ENCODE data around the gene DNAH10.

The DNAH10 gene

DNA sequence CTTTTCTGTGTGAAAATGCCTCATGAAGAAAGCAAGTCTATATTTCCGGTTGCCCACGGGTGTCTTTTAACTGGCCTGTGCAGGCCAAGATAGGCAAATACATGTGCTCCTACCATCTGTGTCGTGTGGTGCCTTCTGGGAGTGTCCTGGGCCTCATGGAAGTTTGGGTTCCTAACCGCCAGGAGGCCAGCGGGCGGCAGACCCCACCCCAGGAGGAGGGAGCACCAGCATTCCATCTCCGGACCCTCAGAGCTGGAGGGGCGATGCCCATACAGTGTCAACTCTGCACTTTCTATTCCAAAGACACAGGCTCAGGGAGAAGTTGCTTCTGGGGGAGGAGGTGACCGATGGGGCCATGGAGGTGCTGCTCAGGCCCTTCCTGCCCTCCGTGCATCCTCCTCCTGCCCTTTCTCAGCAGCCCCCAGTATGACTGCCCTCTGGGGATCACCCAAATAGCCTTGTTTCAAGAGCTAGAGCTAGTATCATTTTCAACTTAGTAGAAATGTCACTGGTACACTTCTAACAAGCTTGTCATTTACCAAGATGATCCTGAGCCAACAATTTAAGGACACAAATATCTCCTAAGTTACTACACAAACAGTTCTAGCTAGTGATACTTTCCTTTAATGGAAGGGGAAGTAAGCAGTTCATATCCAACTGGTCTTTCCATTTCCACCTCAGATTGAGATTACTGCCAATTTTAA is 192.7 kb downstream of the DNAH10 start:
- Mint-ChIP-seq H3K4me3 (no peak overlapping the region), H3K4me1 (ENCODE audit: low read depth in 2 of 2) (peaks cover 6 to 14% of the 10 kb centered on the region in 2 donors), H3K36me3 (ENCODE audit: insufficient read depth) (no peaks in the 10 kb centered on the region), H3K9me3 (no peaks in the 10 kb centered on the region), H3K27ac (no peak overlapping the region), H3K27me3 (no peaks in the 10 kb centered on the region)
- DNase-seq: no peak
- no peak for ATAC-seq (replicated peaks)

DNA sequence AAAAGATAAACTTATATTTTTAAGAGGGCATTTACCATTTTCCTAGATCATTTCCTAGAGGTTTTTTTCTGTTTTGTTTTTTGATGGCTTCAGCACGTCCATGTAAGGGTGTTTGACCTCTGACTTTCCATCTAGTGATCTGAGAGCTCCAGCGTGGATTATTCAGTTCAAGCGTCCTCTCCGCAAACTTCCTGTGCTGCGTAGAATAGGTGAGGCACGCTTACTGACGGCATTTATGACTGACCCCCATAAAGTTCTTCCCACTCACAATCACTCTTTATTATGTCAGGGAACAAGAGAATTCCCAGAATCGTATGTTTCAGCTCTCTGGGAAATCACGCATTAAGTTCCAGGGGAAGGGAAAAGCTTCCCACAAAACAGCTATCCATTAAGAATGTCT is 194.1 kb downstream of the DNAH10 start:
- peaks cover 0 to 9% of the 10 kb centered on the region in 2 donors for H3K4me1 Mint-ChIP-seq (ENCODE audit: low read depth in 2 of 2)
- no peak overlapping the region for H3K27ac Mint-ChIP-seq
- H3K9me3 Mint-ChIP-seq: no peaks in the 10 kb centered on the region
- no peak overlapping the region for H3K4me3 Mint-ChIP-seq
- H3K36me3 Mint-ChIP-seq (ENCODE audit: insufficient read depth): no peaks in the 10 kb centered on the region
- H3K27me3 Mint-ChIP-seq: no peaks in the 10 kb centered on the region
- DNase-seq: no peak
- ATAC-seq (replicated peaks): no peak

DNA sequence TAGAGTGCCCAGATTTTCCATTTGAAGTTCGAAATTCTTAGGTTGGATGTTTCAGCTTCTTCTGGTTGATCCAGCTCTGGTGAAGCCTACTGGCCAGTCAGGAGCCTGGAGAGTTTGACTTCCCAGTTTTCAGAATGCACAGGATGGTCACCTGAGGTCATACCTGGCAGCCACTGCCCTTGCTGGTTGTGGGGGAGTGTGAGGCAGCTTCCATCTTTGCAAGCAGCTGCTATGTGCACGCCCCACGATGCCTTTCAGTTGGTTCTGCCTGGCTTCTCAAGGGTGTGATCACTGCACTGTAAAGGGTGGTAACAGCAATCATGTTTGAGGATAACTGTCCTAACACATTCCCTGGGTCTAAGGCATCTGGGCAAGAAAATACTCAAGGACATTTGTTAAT is 195.1 kb downstream of the DNAH10 start:
- Mint-ChIP-seq H3K4me1 (ENCODE audit: low read depth in 2 of 2) (peaks cover 0 to 12% of the 10 kb centered on the region in 2 donors), H3K9me3 (no peaks in the 10 kb centered on the region), H3K36me3 (ENCODE audit: insufficient read depth) (no peaks in the 10 kb centered on the region), H3K27me3 (no peaks in the 10 kb centered on the region), H3K4me3 (no peak overlapping the region), H3K27ac (no peak overlapping the region)
- ATAC-seq (replicated peaks) (no peak), DNase-seq (no peak)

DNA sequence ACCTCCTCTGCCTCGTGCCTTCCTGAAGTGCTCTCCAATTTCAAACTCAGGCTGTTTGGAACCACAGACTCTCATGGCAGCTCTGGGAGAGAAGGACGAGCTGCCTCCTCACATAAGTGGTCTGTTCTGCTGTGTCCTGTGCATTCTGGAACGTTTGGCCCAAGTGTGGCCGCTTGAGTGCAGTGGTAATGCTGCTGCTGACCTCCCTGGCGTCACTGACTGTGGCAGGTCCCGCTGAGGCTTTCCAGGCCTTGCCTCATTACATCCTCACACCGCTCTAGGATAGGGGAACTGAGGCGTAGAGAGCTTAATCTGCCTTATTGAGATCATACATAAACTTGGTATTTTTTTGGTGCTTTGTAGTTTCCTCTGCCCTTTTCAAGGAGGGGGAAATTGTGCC is 196.4 kb downstream of the DNAH10 start:
- Mint-ChIP-seq H3K27me3 (no peaks in the 10 kb centered on the region), H3K9me3 (no peaks in the 10 kb centered on the region), H3K4me3 (no peak overlapping the region), H3K36me3 (ENCODE audit: insufficient read depth) (no peaks in the 10 kb centered on the region), H3K4me1 (ENCODE audit: low read depth in 2 of 2) (peaks cover 0 to 13% of the 10 kb centered on the region in 2 donors), H3K27ac (no peak overlapping the region)
- no peak for DNase-seq
- ATAC-seq (replicated peaks): no peak

DNA sequence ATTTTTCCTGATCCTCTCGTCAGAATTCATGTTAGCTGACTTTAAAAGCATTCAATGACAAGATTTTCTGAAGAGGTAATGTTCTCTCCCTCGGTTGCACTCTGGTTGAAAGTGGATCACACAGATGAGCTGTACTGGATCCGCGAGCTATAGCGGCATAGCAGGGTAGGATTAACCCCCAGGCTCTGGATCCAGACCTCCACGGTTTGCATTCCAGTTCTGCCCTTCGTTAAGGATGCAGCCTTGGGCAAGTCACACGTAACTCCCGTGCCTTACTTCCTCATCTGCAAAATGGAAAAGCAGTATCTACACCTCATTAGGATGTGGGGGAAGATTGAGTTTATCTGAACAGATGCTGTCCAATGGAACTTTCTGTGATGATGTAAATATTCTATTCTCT is 196.8 kb downstream of the DNAH10 start:
- Mint-ChIP-seq H3K36me3 (ENCODE audit: insufficient read depth) (no peaks in the 10 kb centered on the region), H3K27me3 (no peaks in the 10 kb centered on the region), H3K27ac (no peak overlapping the region), H3K9me3 (no peaks in the 10 kb centered on the region), H3K4me1 (ENCODE audit: low read depth in 2 of 2) (peaks cover 0 to 13% of the 10 kb centered on the region in 2 donors), H3K4me3 (no peak overlapping the region)
- no peak for DNase-seq
- ATAC-seq (replicated peaks): no peak

DNA sequence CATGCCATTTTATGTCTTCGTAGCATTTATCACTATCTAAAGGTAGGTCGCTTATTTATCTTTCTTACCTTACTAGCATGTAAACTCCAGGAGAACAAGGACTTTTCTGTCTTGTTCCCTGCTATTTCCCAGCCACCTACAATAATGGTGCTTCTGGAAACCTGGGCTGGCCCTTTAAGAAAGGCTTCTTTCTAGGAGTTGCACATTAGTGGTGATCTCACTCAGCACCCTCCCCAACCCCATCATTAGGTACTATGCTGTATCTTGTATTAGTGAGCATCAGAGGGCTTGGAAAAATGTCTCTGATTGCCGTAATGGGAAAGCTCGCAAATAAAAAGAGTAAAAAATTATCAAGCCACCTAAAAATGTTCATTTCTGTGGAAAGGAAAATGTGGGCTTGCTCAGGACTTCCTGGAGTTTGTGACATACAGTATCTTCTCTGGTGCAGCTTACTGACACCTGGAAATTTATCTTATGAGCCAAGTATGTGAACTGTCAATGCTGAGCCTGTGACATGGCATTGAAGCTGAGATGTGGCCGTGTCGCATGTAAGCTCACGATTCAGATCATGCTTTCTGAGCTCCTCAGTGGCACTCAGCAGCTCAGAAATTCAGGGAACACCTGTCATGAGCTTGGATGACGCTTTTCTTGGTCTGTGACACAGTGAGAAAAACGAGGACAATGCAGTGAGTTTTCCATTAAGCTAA is 198.1 kb downstream of the DNAH10 start:
- Mint-ChIP-seq H3K27ac (no peak overlapping the region), H3K9me3 (no peaks in the 10 kb centered on the region), H3K4me1 (ENCODE audit: low read depth in 2 of 2) (peaks cover 0 to 13% of the 10 kb centered on the region in 2 donors), H3K27me3 (no peaks in the 10 kb centered on the region), H3K4me3 (no peak overlapping the region), H3K36me3 (ENCODE audit: insufficient read depth) (no peaks in the 10 kb centered on the region)
- no peak for ATAC-seq (replicated peaks)
- no peak for DNase-seq

DNA sequence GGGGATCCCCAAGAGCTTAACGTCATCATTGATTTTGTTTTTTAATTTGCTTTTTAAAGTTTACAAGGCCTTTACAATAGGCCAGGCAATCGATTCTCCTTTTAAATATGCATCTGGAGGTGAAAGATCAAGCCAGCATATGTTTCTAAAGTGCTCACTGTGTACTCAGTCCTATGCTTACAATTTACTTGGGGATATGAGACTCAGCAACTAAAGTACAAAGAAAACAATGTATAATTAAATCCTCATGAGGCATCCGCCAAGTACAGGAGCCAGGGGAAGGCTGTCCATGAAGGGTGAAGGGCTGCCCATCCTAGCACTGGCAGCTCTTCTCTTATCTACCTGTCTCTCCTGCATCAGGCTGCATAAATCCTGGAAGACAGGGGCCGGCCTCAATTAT is 198.8 kb downstream of the DNAH10 start:
- Mint-ChIP-seq H3K27ac (peak overlapping the region in 1 of 2 donors; percentile 4), H3K4me1 (ENCODE audit: low read depth in 2 of 2) (peaks cover 0 to 13% of the 10 kb centered on the region in 2 donors), H3K27me3 (no peaks in the 10 kb centered on the region), H3K36me3 (ENCODE audit: insufficient read depth) (no peaks in the 10 kb centered on the region), H3K9me3 (no peaks in the 10 kb centered on the region), H3K4me3 (no peak overlapping the region)
- DNase-seq (no peak), ATAC-seq (replicated peaks) (no peak)

DNA sequence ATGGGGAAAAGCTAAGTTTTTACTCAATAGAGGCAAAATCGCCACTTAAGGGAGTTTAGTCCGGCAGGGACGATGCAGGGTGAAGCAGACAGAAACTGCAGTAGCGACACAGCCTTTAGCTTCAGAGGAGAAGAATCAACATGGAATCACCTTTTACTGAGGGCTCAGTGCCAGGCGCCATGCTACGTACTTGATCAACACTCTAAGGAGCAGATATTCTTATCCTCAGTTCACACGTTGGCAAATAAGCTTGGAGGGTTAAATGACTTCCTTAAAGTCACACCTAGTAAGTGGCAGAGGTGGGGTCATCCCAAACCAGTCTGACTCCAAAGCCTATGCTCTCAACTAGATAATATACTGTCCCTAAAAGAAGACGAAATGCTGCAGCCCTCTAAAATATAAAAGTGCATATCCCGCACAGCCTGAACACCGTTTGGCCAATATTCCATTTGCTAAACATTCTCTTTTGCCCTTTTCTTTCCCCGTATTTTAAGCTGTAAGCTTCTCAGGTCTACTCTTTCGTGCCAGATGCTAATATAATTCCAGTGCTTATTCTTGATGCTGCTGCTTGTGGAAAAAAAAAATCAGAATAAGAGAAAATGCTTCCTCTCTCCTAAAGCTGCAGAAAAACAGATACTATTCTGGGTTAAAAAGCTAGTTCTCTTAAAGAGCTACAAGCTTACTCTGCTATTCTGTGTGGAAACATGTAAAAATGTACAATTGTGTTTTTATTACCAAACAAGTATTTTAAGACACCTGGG is 199.7 kb downstream of the DNAH10 start:
- Mint-ChIP-seq H3K27me3 (no peaks in the 10 kb centered on the region), H3K4me1 (ENCODE audit: low read depth in 2 of 2) (peaks cover 0 to 13% of the 10 kb centered on the region in 2 donors), H3K9me3 (no peaks in the 10 kb centered on the region), H3K4me3 (no peak overlapping the region), H3K27ac (peak overlapping the region in 1 of 2 donors; percentile 4), H3K36me3 (ENCODE audit: insufficient read depth) (no peaks in the 10 kb centered on the region)
- no peak for ATAC-seq (replicated peaks)
- DNase-seq: no peak

DNA sequence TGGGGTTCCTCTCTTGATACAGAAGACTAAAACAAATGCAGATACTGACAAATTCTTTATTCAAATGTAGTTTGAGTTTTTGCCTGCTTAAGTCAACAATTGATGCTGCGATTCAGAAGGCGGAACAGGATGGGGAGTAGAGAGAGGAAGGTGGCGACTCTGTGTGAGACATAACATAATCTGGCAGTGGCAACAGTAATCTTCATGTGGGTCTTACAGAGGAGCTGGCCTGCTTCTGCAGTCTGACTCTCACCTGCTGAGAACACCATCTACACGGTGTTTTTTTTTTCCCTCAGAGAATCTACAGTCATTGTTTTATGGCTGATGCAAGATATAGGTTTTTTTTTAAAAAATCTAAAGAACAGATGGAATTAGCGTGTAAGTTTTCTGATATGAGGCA is 200.4 kb downstream of the DNAH10 start:
- Mint-ChIP-seq H3K27ac (no peak overlapping the region), H3K36me3 (ENCODE audit: insufficient read depth) (no peaks in the 10 kb centered on the region), H3K27me3 (no peaks in the 10 kb centered on the region), H3K4me3 (no peak overlapping the region), H3K9me3 (no peaks in the 10 kb centered on the region), H3K4me1 (ENCODE audit: low read depth in 2 of 2) (peaks cover 0 to 13% of the 10 kb centered on the region in 2 donors)
- ATAC-seq (replicated peaks) (no peak), DNase-seq (no peak)

DNA sequence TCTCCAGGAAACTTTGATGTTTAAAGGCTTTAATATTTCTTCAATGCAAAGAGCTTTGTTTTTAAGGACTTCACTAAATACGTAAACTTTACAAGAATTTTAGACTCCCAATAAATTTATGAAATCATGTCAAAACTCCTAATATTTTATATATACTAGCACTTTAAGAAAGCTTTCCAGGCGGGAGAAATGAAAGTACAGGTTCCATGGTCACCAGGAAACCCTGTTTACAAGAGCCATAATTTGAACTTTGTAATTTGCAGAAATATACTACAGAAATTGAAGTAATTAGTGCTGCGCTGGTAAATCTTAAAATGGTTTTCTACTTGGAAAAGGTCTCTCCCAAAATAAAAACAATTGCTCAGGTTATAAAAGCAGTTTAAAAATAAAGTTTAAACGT is 201.7 kb downstream of the DNAH10 start:
- Mint-ChIP-seq H3K27ac (peak overlapping the region in 1 of 2 donors; percentile 26), H3K36me3 (ENCODE audit: insufficient read depth) (no peaks in the 10 kb centered on the region), H3K4me3 (no peak overlapping the region), H3K27me3 (no peaks in the 10 kb centered on the region), H3K9me3 (no peaks in the 10 kb centered on the region), H3K4me1 (ENCODE audit: low read depth in 2 of 2) (peaks cover 0 to 13% of the 10 kb centered on the region in 2 donors)
- no peak for ATAC-seq (replicated peaks)
- no peak for DNase-seq

DNA sequence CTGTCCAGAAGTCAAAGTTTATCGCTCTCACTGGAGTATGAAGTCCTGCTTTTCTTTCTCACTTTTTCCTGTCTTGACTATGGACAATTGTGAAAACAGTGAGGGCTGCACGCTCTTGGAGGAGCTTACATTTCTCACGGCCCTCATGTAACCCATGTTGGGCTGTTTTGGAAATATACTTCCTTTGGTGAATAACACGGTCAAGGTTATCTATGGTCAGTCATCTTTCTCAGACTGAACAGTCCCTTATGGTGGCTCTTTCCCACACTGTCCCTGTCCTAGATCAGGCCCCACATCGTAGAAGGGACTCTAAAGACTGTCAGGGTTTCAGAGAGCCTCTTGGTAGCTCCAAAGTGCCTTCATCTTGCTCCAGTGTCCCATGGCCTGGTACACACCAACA is 203.3 kb downstream of the DNAH10 start:
- Mint-ChIP-seq H3K36me3 (ENCODE audit: insufficient read depth) (peaks cover 6% of the 10 kb centered on the region), H3K9me3 (no peaks in the 10 kb centered on the region), H3K4me1 (ENCODE audit: low read depth in 2 of 2) (peaks cover 4 to 19% of the 10 kb centered on the region in 2 donors)

DNA sequence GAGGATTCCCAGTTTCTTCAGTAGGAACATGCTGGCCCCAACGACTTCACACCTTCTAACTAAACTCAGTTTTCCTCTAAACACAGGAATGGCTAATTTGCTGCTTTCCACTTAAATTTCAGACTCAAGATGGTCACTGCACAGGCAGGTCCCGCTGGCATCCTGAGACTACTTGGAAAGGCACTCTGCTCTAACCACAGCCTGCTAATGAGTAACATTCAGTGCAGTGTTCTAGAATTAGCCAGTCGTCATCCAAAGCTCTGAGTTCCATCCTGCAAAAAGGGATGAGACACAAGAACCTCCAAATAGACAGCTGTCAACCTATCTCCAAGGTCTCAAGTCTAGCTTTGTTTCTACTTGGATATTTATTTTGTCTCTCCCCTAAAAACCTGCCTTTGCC is 204.5 kb downstream of the DNAH10 start:
- Mint-ChIP-seq H3K27me3 (no peaks in the 10 kb centered on the region), H3K9me3 (no peaks in the 10 kb centered on the region), H3K4me3 (no peak overlapping the region), H3K4me1 (ENCODE audit: low read depth in 2 of 2) (peaks cover 5 to 18% of the 10 kb centered on the region in 2 donors), H3K36me3 (ENCODE audit: insufficient read depth) (peaks cover 12% of the 10 kb centered on the region), H3K27ac (no peak overlapping the region)
- DNase-seq (no peak), ATAC-seq (replicated peaks) (no peak)

More for the DNA sequence above, 203.3 kb downstream of the DNAH10 start:
- H3K4me3 Mint-ChIP-seq: no peak overlapping the region
- no peak overlapping the region for H3K27ac Mint-ChIP-seq
- ATAC-seq (replicated peaks) (no peak), DNase-seq (no peak)
- H3K27me3 Mint-ChIP-seq: no peaks in the 10 kb centered on the region

DNA sequence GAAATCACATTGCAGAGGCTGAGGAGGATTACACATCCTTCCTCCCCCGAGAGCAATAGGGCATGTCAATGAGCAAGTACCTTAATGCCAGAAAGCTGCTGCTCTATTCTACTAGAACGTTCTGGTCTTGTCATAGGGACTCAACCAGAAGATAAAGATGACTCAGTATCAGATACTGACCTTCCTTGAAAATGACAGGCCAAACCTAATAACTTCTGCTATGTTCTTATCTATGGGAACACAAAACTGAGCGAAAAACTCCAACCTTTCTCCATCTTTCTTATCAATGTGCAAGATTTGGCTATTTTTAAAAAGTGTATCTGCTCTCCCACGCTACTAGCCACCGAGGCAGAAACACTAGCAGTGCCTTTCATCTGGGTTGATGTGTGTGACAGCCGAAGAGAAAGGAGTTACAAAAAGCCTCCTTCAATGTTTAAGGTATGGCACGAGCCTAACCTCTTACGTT is 205.1 kb downstream of the DNAH10 start:
- ATAC-seq (replicated peaks): no peak
- H3K9me3 Mint-ChIP-seq: no peaks in the 10 kb centered on the region

More for the DNA sequence above, 205.1 kb downstream of the DNAH10 start:
- no peak for DNase-seq
- Mint-ChIP-seq H3K4me3 (no peak overlapping the region), H3K4me1 (ENCODE audit: low read depth in 2 of 2) (peaks cover 7 to 16% of the 10 kb centered on the region in 2 donors), H3K36me3 (ENCODE audit: insufficient read depth) (peaks cover 15% of the 10 kb centered on the region), H3K27me3 (no peaks in the 10 kb centered on the region), H3K27ac (no peak overlapping the region)

Measured in effector memory CD8-positive, alpha-beta T cell (primary cell).